ENCODE data around the gene ARID5A. TPM values are rescaled to one million over a fixed set of nuclear protein-coding genes. Genes with fewer than 3 reads are reported as not detected.

Gene ARID5A
- total RNA-seq, 4 donors from 2014 or later = 9.8 to 113 (median 18.1) TPM

- WGBS, 2 donors (ENCODE audit: low coverage in 1 of 2) = 0 to 41% methylated on average over 1 to 5 of the region's 5 CpGs
Measured at GRCh38 chr2:96534701-96535181, 1.8 kb upstream of the ARID5A start.

DNA sequence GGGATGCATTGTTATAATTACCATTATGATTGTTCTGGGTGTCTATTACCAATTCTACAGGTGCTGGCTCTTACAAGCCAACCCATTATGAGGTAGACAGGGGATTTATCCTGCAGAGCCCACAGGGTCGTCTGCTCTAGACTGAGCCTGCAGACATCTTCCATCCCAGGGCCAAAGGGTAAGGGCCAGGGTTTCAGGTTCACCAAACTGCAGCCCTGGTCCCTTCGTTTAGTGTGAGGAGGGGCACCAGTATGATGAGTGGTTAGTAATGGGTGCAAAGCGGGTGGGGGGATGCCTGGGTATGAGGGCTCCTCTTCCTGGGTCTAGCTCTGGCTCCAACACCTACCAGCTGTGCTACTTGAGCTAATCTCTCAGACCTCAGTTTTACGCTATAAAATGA, 1.2 kb upstream of the ARID5A start:
- in situ Hi-C loops (cut with MboI; ENCODE audit: low pct_ligation_motif_present in 1 of 4, low pct_unique_long_range_greater_than_20kb in 1 of 4, low sequenced_read_pairs in 3 of 4) (no loop called here), intact Hi-C loops (cut with DNase I; ENCODE audit: low total_unique reads) (no loop called here)
- H3K27ac ChIP-seq = peak overlapping the region in 2 of 4 donors; percentile 86 to 87

More at GRCh38 chr2:96534701-96535181, 1.8 kb upstream of the ARID5A start:
- Histone ChIP-seq H3K36me3 (no peaks in the 10 kb centered on the region), H3K27me3 (no peaks in the 10 kb centered on the region), H3K4me1 (peaks cover 37 to 79% (median 71%) of the 10 kb centered on the region in 4 donors), H3K4me3 (no peak overlapping the region), H3K9me3 (no peaks in the 10 kb centered on the region), H3K27ac (peak overlapping the region; percentile 83 to 89 (median 86))
- intact Hi-C loops (cut with DNase I; ENCODE audit: low total_unique reads) (no loop called here), in situ Hi-C loops (cut with MboI; ENCODE audit: low pct_ligation_motif_present in 1 of 4, low pct_unique_long_range_greater_than_20kb in 1 of 4, low sequenced_read_pairs in 3 of 4) (no loop called here)
- TF ChIP-seq POLR2A (IDR thresholded peaks at IDR 0.05) (no peak), POLR2AphosphoS5 (IDR thresholded peaks at IDR 0.05) (no peak), EP300 (IDR thresholded peaks at IDR 0.05; ENCODE audit: low read depth) (no peak), CTCF (IDR thresholded peaks at IDR 0.05) (no peak)
- no peak for DNase-seq

DNA sequence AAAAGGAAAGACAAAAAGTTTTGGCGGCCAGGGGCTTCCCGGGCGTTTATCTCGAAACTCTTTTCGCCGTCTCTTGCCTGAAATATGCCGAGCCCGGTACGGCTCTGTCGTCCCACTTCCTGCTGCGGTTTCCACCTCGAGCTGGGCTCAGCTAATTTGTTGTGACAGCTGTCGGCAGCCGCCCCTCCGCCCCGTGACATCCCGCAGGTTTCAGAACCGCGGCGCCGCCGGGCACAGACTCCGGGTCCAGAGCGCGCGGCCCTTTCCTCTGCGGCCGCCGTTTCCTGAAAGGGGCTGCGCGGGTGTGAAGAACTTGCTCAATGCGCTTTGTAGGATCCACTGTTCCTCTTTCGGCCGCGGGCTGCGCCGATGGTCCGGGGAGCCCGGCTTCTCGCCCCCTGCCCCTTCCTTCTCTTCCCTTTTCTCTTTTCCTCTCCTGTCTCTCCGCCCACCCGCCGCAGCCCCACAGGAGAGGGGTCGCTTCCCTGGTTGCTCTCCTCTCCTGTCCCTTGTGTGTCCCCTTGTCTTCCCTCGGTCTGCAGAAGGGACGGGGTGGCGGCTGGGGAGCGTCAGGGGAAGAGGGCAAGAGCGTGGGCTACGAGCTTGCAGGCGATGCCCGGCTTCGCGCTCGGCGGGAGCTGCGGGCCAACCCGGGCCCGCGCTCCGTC, 648 bp downstream of the ARID5A start:
- peak overlapping the region; percentile 97 to 99 (median 99) for H3K27ac ChIP-seq
- WGBS, 2 donors (ENCODE audit: low coverage in 1 of 2) = 0% methylated on average over 1 to 50 of the region's 61 CpGs
- peak overlapping the region; percentile 83 to 99 (median 98) for H3K4me3 ChIP-seq
- DNase-seq = peak; percentile 86
- in situ Hi-C loops (cut with MboI; ENCODE audit: low pct_ligation_motif_present in 1 of 4, low pct_unique_long_range_greater_than_20kb in 1 of 4, low sequenced_read_pairs in 3 of 4) (no loop called here), intact Hi-C loops (cut with DNase I; ENCODE audit: low total_unique reads) (no loop called here)
- H3K9me3 ChIP-seq = no peaks in the 10 kb centered on the region
- no peak for TF ChIP-seq CTCF (IDR thresholded peaks at IDR 0.05)
- peak; percentile 10 to 65 (median 30) for TF ChIP-seq POLR2AphosphoS5 (IDR thresholded peaks at IDR 0.05)
- H3K36me3 ChIP-seq = no peaks in the 10 kb centered on the region
- peaks cover 30 to 81% (median 68%) of the 10 kb centered on the region in 4 donors for H3K4me1 ChIP-seq
- no peaks in the 10 kb centered on the region for H3K27me3 ChIP-seq

More for the DNA sequence above, 1.2 kb upstream of the ARID5A start:
- Histone ChIP-seq H3K36me3 (no peaks in the 10 kb centered on the region), H3K27me3 (no peaks in the 10 kb centered on the region), H3K4me3 (no peak overlapping the region), H3K4me1 (peaks cover 37 to 85% (median 76%) of the 10 kb centered on the region in 4 donors), H3K9me3 (no peaks in the 10 kb centered on the region)
- TF ChIP-seq EP300 (IDR thresholded peaks at IDR 0.05; ENCODE audit: low read depth) (no peak), POLR2AphosphoS5 (IDR thresholded peaks at IDR 0.05) (no peak), POLR2A (IDR thresholded peaks at IDR 0.05) (no peak), CTCF (IDR thresholded peaks at IDR 0.05) (no peak)
- 80 to 86% methylated on average over 1 to 4 of the region's 4 CpGs for WGBS, 2 donors (ENCODE audit: low coverage in 1 of 2)
- DNase-seq = no peak

GRCh38 chr2:96537734-96538486, 1.4 kb downstream of the ARID5A start:
- Histone ChIP-seq H3K4me3 (peak overlapping the region; percentile 83 to 99 (median 98)), H3K4me1 (peaks cover 23 to 74% (median 61%) of the 10 kb centered on the region in 4 donors), H3K27me3 (no peaks in the 10 kb centered on the region), H3K36me3 (no peaks in the 10 kb centered on the region), H3K27ac (peak overlapping the region; percentile 97 to 99 (median 99)), H3K9me3 (no peaks in the 10 kb centered on the region)
- 12% methylated on average over 9 of the region's 36 CpGs; no CpG with 5 or more reads in 1 of the 2 donors for WGBS, 2 donors (ENCODE audit: low coverage in 1 of 2)
- TF ChIP-seq POLR2A (IDR thresholded peaks at IDR 0.05) (no peak), EP300 (IDR thresholded peaks at IDR 0.05; ENCODE audit: low read depth) (no peak)
- intact Hi-C loops (cut with DNase I; ENCODE audit: low total_unique reads) = no loop called here
- no peak for DNase-seq
- in situ Hi-C loops (cut with MboI; ENCODE audit: low pct_ligation_motif_present in 1 of 4, low pct_unique_long_range_greater_than_20kb in 1 of 4, low sequenced_read_pairs in 3 of 4) = no loop called here
